ENCODE data around the gene CCDC188. TPM values are rescaled to one million over a fixed set of nuclear protein-coding genes. Genes with fewer than 3 reads are reported as not detected.

Gene CCDC188
- total RNA-seq, 1 experiment from 2014 or later, result not detected

DNA sequence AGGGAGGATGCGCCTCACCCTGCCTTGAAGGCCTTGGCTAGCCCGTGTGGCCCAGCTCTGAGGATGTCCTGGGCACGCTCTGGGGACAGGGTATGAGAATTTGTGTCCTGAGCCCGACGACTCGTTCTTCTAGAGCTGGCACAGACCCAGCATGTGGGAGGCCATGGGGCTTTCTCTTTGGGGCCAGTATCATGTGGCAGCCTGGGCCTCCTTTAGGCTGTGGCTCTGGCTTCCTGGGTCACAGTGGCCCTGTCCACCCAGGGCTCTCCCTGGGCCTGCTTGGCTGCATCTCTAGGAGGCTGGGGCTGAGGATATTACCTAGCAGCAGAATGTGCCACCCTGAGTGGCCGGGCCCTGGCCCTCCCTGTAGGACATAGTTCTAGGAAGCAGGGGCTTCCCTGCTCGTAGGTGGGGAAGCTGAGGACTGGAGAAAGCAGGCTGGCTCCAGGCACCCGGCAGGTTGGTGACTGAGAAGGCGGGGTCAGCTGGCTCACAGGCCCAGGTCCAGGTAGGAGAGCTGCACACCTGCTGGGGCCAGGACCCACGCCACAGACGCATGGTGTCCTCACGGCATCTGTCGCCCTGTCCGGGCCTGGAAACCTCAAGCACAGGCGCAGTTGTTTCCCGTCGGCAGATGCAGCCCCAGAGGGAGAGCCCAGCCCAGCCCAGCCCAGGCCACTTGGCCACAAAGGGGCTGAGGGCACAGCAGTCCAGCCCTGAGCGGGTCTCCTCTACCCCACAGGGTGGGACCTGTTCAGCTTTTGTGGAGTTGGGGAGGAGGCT, 6.8 kb downstream of the CCDC188 start:
- no peak overlapping the region for H3K4me3 Mint-ChIP-seq
- no peaks in the 10 kb centered on the region for H3K4me1 Mint-ChIP-seq
- H3K27ac Mint-ChIP-seq, result no peak overlapping the region; the same call in 1 of the 2 replicates
- no peak for DNase-seq (ENCODE audit: low spot score)
- TF ChIP-seq, protein P1, sequence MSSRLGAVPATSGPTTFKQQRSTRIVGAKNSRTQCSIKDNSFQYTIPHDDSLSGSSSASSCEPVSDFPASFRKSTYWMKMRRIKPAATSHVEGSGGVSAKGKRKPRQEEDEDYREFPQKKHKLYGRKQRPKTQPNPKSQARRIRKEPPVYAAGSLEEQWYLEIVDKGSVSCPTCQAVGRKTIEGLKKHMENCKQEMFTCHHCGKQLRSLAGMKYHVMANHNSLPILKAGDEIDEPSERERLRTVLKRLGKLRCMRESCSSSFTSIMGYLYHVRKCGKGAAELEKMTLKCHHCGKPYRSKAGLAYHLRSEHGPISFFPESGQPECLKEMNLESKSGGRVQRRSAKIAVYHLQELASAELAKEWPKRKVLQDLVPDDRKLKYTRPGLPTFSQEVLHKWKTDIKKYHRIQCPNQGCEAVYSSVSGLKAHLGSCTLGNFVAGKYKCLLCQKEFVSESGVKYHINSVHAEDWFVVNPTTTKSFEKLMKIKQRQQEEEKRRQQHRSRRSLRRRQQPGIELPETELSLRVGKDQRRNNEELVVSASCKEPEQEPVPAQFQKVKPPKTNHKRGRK (CRISPR knock-in tag; IDR thresholded peaks at IDR 0.05; ENCODE audit: borderline replicate concordance), result no peak
- TF ChIP-seq RELA (CRISPR knock-in tag; IDR thresholded peaks at IDR 0.05; ENCODE audit: borderline replicate concordance) (no peak), ZNF671 (CRISPR knock-in tag; IDR thresholded peaks at IDR 0.05) (no peak), ETV6 (CRISPR knock-in tag; IDR thresholded peaks at IDR 0.05) (no peak), TEAD4 (CRISPR knock-in tag; IDR thresholded peaks at IDR 0.05) (no peak), TEAD1 (CRISPR knock-in tag; IDR thresholded peaks at IDR 0.05) (no peak), OVOL2 (CRISPR knock-in tag; IDR thresholded peaks at IDR 0.05; ENCODE audit: borderline replicate concordance) (no peak), GRHL2 (CRISPR knock-in tag; IDR thresholded peaks at IDR 0.05; ENCODE audit: insufficient replicate concordance, severe bottlenecking) (no peak), EMX1 (CRISPR knock-in tag; IDR thresholded peaks at IDR 0.05) (no peak)
- TF ChIP-seq, protein P2, sequence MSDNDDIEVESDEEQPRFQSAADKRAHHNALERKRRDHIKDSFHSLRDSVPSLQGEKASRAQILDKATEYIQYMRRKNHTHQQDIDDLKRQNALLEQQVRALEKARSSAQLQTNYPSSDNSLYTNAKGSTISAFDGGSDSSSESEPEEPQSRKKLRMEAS (CRISPR knock-in tag; IDR thresholded peaks at IDR 0.05), result no peak
- CTCF ChIA-PET, result interaction anchor here (0.8 to 1.0 kb wide), 2 partner anchors 10 to 13 kb away, joined by 3 to 5 read pairs; no protein-coding TSS in a partner anchor
- POLR2A ChIA-PET, result no interaction called here
- H3K36me3 Mint-ChIP-seq, result no peaks in the 10 kb centered on the region
- H3K9me3 Mint-ChIP-seq, result no peaks in the 10 kb centered on the region
- ATAC-seq, result no peak
- H3K27me3 Mint-ChIP-seq (ENCODE audit: low read depth), result no peaks in the 10 kb centered on the region

DNA sequence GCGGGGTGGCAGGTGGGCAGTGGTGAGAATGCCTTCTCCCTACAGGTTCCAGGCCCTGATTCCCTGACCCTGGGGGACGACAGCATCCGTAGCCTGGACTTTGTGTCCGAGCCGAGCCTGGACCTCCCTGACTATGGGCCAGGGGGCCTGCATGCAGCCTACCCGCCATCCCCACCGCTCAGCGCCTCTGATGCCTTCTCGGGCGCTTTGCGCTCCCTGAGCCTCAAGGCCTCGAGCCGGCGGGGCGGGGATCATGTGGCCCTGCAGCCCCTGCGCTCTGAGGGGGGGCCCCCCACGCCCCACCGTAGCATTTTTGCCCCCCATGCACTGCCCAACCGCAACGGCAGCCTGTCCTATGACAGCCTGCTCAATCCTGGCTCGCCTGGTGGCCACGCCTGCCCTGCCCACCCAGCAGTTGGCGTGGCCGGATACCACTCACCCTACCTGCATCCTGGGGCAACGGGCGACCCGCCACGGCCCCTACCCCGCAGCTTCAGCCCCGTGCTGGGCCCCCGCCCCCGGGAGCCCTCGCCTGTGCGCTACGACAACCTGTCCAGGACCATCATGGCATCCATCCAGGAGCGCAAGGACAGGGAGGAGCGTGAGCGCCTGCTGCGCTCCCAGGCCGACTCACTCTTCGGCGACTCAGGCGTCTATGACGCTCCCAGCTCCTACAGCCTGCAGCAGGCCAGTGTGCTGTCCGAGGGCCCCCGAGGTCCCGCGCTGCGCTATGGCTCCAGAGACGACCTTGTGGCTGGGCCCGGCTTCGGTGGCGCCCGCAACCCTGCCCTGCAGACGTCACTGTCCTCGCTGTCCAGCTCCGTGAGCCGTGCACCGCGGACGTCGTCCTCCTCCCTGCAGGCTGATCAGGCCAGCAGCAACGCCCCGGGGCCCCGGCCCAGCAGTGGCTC, 7.9 kb downstream of the CCDC188 start:
- no peaks in the 10 kb centered on the region for H3K27me3 Mint-ChIP-seq (ENCODE audit: low read depth)
- no peak overlapping the region for H3K27ac Mint-ChIP-seq
- DNase-seq (ENCODE audit: low spot score) (no peak), ATAC-seq (no peak)
- POLR2A ChIA-PET, result no interaction called here
- TF ChIP-seq, protein P3, sequence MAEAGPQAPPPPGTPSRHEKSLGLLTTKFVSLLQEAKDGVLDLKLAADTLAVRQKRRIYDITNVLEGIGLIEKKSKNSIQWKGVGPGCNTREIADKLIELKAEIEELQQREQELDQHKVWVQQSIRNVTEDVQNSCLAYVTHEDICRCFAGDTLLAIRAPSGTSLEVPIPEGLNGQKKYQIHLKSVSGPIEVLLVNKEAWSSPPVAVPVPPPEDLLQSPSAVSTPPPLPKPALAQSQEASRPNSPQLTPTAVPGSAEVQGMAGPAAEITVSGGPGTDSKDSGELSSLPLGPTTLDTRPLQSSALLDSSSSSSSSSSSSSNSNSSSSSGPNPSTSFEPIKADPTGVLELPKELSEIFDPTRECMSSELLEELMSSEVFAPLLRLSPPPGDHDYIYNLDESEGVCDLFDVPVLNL (CRISPR knock-in tag; IDR thresholded peaks at IDR 0.05; ENCODE audit: borderline replicate concordance, low read depth), result no peak
- TF ChIP-seq MYBL2 (CRISPR knock-in tag; IDR thresholded peaks at IDR 0.05) (no peak), HMGA2 (CRISPR knock-in tag; IDR thresholded peaks at IDR 0.05) (no peak), TEAD1 (CRISPR knock-in tag; IDR thresholded peaks at IDR 0.05) (no peak), ZNF121 (CRISPR knock-in tag; IDR thresholded peaks at IDR 0.05) (no peak), NFATC4 (CRISPR knock-in tag; IDR thresholded peaks at IDR 0.05) (no peak), CBFB (CRISPR knock-in tag; IDR thresholded peaks at IDR 0.05; ENCODE audit: low read depth) (no peak), ZNF416 (CRISPR knock-in tag; IDR thresholded peaks at IDR 0.05) (no peak)
- TF ChIP-seq, protein P4, sequence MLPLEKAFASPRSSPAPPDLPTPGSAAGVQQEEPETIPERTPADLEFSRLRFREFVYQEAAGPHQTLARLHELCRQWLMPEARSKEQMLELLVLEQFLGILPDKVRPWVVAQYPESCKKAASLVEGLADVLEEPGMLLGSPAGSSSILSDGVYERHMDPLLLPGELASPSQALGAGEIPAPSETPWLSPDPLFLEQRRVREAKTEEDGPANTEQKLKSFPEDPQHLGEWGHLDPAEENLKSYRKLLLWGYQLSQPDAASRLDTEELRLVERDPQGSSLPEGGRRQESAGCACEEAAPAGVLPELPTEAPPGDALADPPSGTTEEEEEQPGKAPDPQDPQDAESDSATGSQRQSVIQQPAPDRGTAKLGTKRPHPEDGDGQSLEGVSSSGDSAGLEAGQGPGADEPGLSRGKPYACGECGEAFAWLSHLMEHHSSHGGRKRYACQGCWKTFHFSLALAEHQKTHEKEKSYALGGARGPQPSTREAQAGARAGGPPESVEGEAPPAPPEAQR (CRISPR knock-in tag; IDR thresholded peaks at IDR 0.05), result no peak
- TF ChIP-seq, protein P5, sequence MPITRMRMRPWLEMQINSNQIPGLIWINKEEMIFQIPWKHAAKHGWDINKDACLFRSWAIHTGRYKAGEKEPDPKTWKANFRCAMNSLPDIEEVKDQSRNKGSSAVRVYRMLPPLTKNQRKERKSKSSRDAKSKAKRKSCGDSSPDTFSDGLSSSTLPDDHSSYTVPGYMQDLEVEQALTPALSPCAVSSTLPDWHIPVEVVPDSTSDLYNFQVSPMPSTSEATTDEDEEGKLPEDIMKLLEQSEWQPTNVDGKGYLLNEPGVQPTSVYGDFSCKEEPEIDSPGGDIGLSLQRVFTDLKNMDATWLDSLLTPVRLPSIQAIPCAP (CRISPR knock-in tag; IDR thresholded peaks at IDR 0.05), result no peak
- TF ChIP-seq, protein P2 (CRISPR knock-in tag; IDR thresholded peaks at IDR 0.05), result no peak
- H3K4me3 Mint-ChIP-seq, result no peak overlapping the region
- H3K4me1 Mint-ChIP-seq, result no peaks in the 10 kb centered on the region
- CTCF ChIA-PET, result no interaction called here
- no peaks in the 10 kb centered on the region for H3K9me3 Mint-ChIP-seq
- no peaks in the 10 kb centered on the region for H3K36me3 Mint-ChIP-seq

Measured in WTC11 (cell line).